ENCODE data around the gene P2RX7. TPM values are rescaled to one million over a fixed set of nuclear protein-coding genes. Genes with fewer than 3 reads are reported as not detected.

Gene P2RX7
- total RNA-seq, 1 donor from 2014 or later = 0.47 TPM

DNA sequence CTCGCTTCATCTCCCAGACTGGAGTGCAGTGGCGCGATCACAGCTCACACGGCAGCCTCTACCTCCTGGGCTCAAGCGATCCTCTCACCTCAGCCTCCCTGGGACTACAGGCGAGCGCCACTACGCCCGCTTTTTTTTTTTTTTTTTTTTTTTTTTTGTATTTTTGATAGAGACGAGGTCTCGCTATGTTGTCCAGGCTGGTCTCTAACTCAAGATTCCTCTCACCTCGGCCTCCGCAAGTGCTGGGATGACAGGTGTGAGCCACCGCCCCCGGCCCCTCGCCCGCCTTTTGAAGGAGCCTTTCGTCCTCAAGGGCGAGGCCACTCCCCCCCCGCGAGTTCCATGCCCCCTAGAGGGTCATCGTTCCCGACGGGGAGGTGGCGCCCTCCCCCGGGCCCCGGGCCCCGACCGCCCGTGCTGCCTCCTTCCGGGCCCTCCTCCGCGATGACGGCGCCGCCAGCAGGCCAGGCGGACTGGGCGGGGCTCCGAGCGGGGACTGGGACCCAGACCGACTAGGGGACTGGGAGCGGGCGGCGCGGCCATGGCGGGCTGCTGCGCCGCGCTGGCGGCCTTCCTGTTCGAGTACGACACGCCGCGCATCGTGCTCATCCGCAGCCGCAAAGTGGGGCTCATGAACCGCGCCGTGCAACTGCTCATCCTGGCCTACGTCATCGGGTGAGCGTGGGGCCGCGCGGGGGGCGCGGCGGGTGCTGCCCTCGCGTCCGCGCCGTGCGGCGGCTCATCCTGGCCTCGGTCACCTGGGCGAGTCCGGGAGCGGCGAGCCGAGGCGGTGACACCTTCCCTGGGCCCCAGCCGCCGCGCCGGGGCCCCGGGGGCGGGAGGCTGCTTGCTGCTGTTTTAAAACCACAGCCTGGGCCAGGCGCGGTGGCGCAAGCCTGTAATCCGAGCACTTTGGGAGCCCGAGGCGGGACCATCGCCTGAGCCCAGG, 77.2 kb downstream of the P2RX7 start, which contains the start of gene P2RX4:
P2RX4 (plus strand) TSS at position 506 of the 949 bp plus-strand sequence; CDS start at position 542, 36 bp downstream.
- Mint-ChIP-seq H3K9me3 (ENCODE audit: low read depth) (no peaks in the 10 kb centered on the region), H3K4me3 (ENCODE audit: unreplicated experiment) (peak within 1 kb of the TSS; percentile 74), H3K27me3 (ENCODE audit: low read depth) (no peaks in the 10 kb centered on the region), H3K36me3 (ENCODE audit: low read depth) (no peaks in the 10 kb centered on the region), H3K4me1 (ENCODE audit: low read depth) (peaks cover 23% of the 10 kb centered on the region), H3K27ac (ENCODE audit: unreplicated experiment) (peak within 1 kb of the TSS; percentile 81)
- peak; percentile 69 for TF ChIP-seq CTCF (IDR thresholded peaks at IDR 0.05)
- no peak for DNase-seq (ENCODE audit: low spot score)

DNA sequence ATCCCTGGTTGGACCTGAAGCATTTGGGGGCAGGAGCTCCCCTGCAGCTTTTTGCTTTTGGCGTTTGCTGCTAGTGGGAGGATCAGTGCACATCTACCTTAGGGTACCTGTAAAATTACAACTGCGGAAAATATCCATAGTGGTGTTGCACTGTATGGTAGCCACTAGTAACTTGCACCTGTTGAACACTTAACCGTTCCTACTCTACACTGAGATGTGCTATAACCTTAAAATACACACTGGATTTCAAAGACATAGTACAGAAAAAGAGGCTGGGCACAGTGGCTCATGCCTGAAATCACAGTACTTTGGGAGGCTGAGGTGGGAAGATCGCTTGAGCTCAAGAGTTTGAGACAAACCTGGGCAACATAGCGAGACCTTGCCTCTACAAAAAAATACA, 80.2 kb downstream of the P2RX7 start:
- H3K4me1 Mint-ChIP-seq (ENCODE audit: low read depth) = peaks cover 25% of the 10 kb centered on the region
- H3K4me3 Mint-ChIP-seq (ENCODE audit: unreplicated experiment) = no peak overlapping the region
- H3K9me3 Mint-ChIP-seq (ENCODE audit: low read depth) = no peaks in the 10 kb centered on the region
- no peak for TF ChIP-seq CTCF (IDR thresholded peaks at IDR 0.05)
- DNase-seq (ENCODE audit: low spot score) = no peak
- H3K27ac Mint-ChIP-seq (ENCODE audit: unreplicated experiment) = no peak overlapping the region
- no peaks in the 10 kb centered on the region for H3K27me3 Mint-ChIP-seq (ENCODE audit: low read depth)
- no peaks in the 10 kb centered on the region for H3K36me3 Mint-ChIP-seq (ENCODE audit: low read depth)

DNA sequence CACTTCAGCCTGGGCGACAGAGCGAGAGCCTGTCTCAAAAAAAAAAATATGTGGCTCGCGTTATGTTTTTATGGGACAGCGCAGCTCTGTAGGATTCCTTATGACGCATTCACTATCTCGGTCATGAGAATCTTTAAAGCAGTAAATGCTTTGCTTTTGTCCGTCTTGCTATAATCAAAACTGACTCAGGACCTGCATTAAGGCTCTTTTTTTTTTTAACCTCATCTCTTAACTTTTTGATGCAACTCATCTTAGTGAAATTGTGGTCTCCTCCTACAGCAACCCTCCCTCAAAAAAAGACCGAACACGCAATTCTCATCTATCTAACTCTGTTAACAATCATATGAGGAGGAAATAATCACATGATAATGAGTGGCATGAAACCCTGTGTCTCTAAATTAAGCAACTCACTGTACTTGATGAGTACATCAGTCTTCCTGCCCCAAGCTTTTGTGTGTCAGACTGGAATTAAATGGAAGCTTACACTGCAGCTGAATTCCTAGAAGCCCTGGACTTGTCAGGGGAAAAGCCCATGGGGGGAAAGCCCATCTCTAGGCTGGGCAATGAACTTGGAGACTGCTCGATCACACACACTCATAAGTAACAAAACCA, 81.6 kb downstream of the P2RX7 start:
- no peak for DNase-seq (ENCODE audit: low spot score)
- Mint-ChIP-seq H3K4me3 (ENCODE audit: unreplicated experiment) (no peak overlapping the region), H3K27me3 (ENCODE audit: low read depth) (no peaks in the 10 kb centered on the region), H3K36me3 (ENCODE audit: low read depth) (peaks cover 1% of the 10 kb centered on the region), H3K27ac (ENCODE audit: unreplicated experiment) (peak overlapping the region; percentile 4), H3K4me1 (ENCODE audit: low read depth) (peaks cover 23% of the 10 kb centered on the region), H3K9me3 (ENCODE audit: low read depth) (no peaks in the 10 kb centered on the region)
- no peak for TF ChIP-seq CTCF (IDR thresholded peaks at IDR 0.05)

DNA sequence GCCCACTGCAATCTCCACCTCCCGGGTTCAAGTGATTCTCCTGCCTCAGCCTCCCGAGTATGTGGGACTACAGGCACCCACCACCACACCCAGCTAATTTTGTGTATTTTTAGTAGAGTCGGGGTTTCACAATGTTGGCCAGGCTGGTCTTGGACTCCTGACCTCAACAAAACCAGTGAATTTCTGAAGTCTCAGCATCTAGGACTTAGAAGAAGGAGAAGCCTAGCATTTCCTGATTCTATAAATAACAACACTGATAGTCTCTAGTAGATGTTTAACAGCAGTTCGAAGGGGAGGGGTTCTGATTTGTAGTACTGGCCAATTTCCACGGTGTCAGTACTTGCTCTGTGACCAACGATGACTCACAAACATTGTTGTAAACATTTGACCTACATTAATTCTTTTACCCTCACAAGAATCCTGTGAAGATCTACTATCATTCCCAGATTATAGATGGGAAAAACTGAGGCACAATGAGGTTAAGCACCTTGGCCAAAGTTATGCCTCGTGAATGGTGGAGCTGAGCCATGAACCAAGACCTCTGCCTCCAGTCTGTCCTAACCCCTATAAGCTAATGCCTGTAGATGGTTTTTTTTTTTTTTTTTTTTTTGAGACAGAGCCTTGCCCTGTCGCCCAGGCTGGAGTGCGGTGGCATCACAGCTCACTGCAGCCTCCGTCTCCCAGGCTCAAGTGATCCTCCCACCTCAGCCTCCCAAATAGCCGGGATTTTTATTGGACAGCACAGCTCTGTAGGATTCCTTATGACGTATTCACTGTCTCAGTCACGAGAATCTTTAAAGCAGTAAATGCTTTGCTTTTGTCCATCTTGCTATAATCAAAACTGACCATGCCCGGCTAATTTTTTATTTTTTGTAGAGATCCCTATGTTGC, 82.4 kb downstream of the P2RX7 start:
- H3K27me3 Mint-ChIP-seq (ENCODE audit: low read depth) = no peaks in the 10 kb centered on the region
- H3K36me3 Mint-ChIP-seq (ENCODE audit: low read depth) = peaks cover 1% of the 10 kb centered on the region
- H3K9me3 Mint-ChIP-seq (ENCODE audit: low read depth) = no peaks in the 10 kb centered on the region
- H3K4me3 Mint-ChIP-seq (ENCODE audit: unreplicated experiment) = no peak overlapping the region
- peaks cover 20% of the 10 kb centered on the region for H3K4me1 Mint-ChIP-seq (ENCODE audit: low read depth)
- peak overlapping the region; percentile 25 for H3K27ac Mint-ChIP-seq (ENCODE audit: unreplicated experiment)
- no peak for TF ChIP-seq CTCF (IDR thresholded peaks at IDR 0.05)
- peak; percentile 8 for DNase-seq (ENCODE audit: low spot score)

Data from chondrocyte (in vitro differentiated cells).